GM12878 (cell line): ENCODE data around the gene AKR1A1. TPM values are rescaled to one million over a fixed set of nuclear protein-coding genes. Genes with fewer than 3 reads are reported as not detected.
"Not testable (repeated sequence)": the region's sequence is repeated elsewhere in the genome, so short reads cannot be mapped to it uniquely, and the experiment has no call there.

Experiments used
- ATAC-seq: fragments of 200-7000 bp; cut with Tn5 transposase; 3 replicates; pipeline ENCODE4 v1.9.1; 2020; ENCODE audit warnings: mild to moderate bottlenecking, moderate library complexity
- BruUV-seq: library from RNA; stranded (reverse); fragments of 400-500 nt; replicated peaks from 2 replicates; lab custom pipeline; 2021; lab: Mats Ljungman, UMichigan
- CTCF ChIA-PET: fragments of 300-600 bp; sonication (Branson Sonifier 250); formaldehyde crosslinking; extraction: SDS; loops from one replicate; lab custom pipeline; 2021; ENCODE audit warnings: inconsistent platforms; lab: Yijun Ruan, JAX
- POLR2A ChIA-PET: fragments of 350-600 bp; formaldehyde crosslinking; extraction: SDS; loops from one replicate; lab custom pipeline; 2021; ENCODE audit warnings: inconsistent platforms; lab: Charles Lee
- RAD21 ChIA-PET: fragments of 300-600 bp; sonication (Branson Sonifier 250); formaldehyde crosslinking; loops from one replicate; lab custom pipeline; 2023; ENCODE audit warnings: antibody characterized with exemption; ENCODE audit not compliant: unreplicated experiment; lab: Charles Lee
- SMC1A ChIA-PET: fragments of 300-600 bp; sonication (Branson Sonifier 250); formaldehyde crosslinking; loops from one replicate; lab custom pipeline; 2023; ENCODE audit not compliant: unreplicated experiment, uncharacterized antibody; lab: Charles Lee
- DNase-seq: peaks from one replicate; pipeline ENCODE4 v3.0.0-alpha.2; 2011; ENCODE audit warnings: low read depth, low spot score
- FAIRE-seq: peaks from 3 replicates; lab custom pipeline; 2011; peaks lifted over from hg19 to GRCh38; lab: Jason Lieb, UNC
- H2AFZ ChIP-seq: 2 replicates; pipeline ENCODE4 v1.6.0; 2011; ENCODE audit warnings: low read depth, low read length, control low read depth; ENCODE audit not compliant: control insufficient read depth
- H3K27ac ChIP-seq: 2 replicates; pipeline ENCODE4 v1.5.1; 2011; ENCODE audit warnings: control low read depth; ENCODE audit not compliant: control insufficient read depth, insufficient read depth
- H3K27me3 ChIP-seq, 2 experiments: replicated peaks in 1 of 2; 2 replicates each; pipeline versions ENCODE4 v1.6.0 to v1.6.1; 2011; ENCODE audit warnings: low read length in 1 of 2; ENCODE audit not compliant: control insufficient read depth in 2 of 2, insufficient read depth in 2 of 2
- H3K36me3 ChIP-seq, 2 experiments: 2 replicates each; pipeline ENCODE4 v1.5.1; 2011; ENCODE audit warnings: low read length in 1 of 2; ENCODE audit not compliant: control insufficient read depth in 2 of 2, insufficient read depth in 2 of 2
- H3K4me1 ChIP-seq: 2 replicates; pipeline ENCODE4 v1.6.1; 2011; ENCODE audit warnings: mild to moderate bottlenecking, low read length, moderate library complexity, mixed read lengths; ENCODE audit not compliant: control insufficient read depth, insufficient read depth
- H3K4me2 ChIP-seq: 2 replicates; pipeline ENCODE4 v1.6.0; 2011; ENCODE audit warnings: control low read depth; ENCODE audit not compliant: control insufficient read depth, insufficient read depth
- H3K4me3 ChIP-seq: fragments of 200-600 bp; sonication (generic); 2 replicates; pipeline ENCODE4 v1.5.1; 2016
- H3K79me2 ChIP-seq: 2 replicates; pipeline ENCODE4 v1.6.0; 2011; ENCODE audit warnings: low read length; ENCODE audit not compliant: control insufficient read depth, insufficient read depth
- H3K9ac ChIP-seq: 2 replicates; pipeline ENCODE4 v1.8.0; 2011; ENCODE audit warnings: low read length, control low read depth, mixed read lengths; ENCODE audit not compliant: control insufficient read depth, insufficient read depth
- H3K9me3 ChIP-seq: replicated peaks from 3 replicates; pipeline ENCODE4 v1.5.1; 2011; ENCODE audit warnings: mild to moderate bottlenecking, low read length; ENCODE audit not compliant: control insufficient read depth, insufficient read depth
- H4K20me1 ChIP-seq: 2 replicates; pipeline ENCODE4 v1.6.0; 2011; ENCODE audit not compliant: control insufficient read depth, insufficient read depth
- ATF3 ChIP-seq: IDR thresholded peaks from 2 replicates; pipeline ENCODE4 v1.6.1; 2011; ENCODE audit warnings: low read depth, mild to moderate bottlenecking, low read length, moderate library complexity, borderline replicate concordance; ENCODE audit errors: extremely low read depth
- BCL11A ChIP-seq: IDR thresholded peaks from 2 replicates; pipeline ENCODE4 v1.6.1; 2011; ENCODE audit warnings: low read depth, low read length
- CHD4 ChIP-seq: fragments of 200-600 bp; sonication (generic); IDR thresholded peaks from 2 replicates; pipeline ENCODE4 v1.6.1; 2016; ENCODE audit warnings: mild to moderate bottlenecking
- HCFC1 ChIP-seq: fragments of 150-350 bp; IDR thresholded peaks from 2 replicates; pipeline ENCODE4 v1.6.1; 2014; ENCODE audit warnings: low read length
- IRF3 ChIP-seq: fragments of 450-650 bp; IDR thresholded peaks from 2 replicates; pipeline ENCODE4 v1.6.1; 2014; ENCODE audit warnings: mild to moderate bottlenecking
- MYC ChIP-seq: IDR thresholded peaks from 2 replicates; pipeline ENCODE4 v1.6.1; 2011; ENCODE audit warnings: mild to moderate bottlenecking, low read length, moderate library complexity, inconsistent platforms; ENCODE audit not compliant: insufficient read depth, insufficient replicate concordance, insufficient read length, severe bottlenecking
- POLR2A ChIP-seq: IDR thresholded peaks from 2 replicates; pipeline ENCODE4 v1.6.1; 2011; ENCODE audit warnings: low read depth, mild to moderate bottlenecking, low read length
- SIX5 ChIP-seq: IDR thresholded peaks from 2 replicates; pipeline ENCODE4 v1.6.1; 2011; ENCODE audit warnings: mild to moderate bottlenecking, low read depth, low read length, moderate library complexity; ENCODE audit not compliant: severe bottlenecking
- ZBTB33 ChIP-seq: fragments of 450-650 bp; IDR thresholded peaks from 2 replicates; pipeline ENCODE4 v1.6.1; 2017; ENCODE audit warnings: mild to moderate bottlenecking
- WGBS: methylation state at CpG from one replicate; pipeline ENCODE4 v1.1.6; 2016; ENCODE audit warnings: low lambda C conversion rate; ENCODE audit not compliant: insufficient replicate concordance, insufficient coverage; ENCODE audit errors: missing lambda C conversion rate; 5-methylcytosine and 5-hydroxymethylcytosine counted together
- in situ Hi-C: fragments of 300-500 bp; cut with MboI; formaldehyde crosslinking; loops from 9 replicates; pipeline ENCODE4 v1.14.3; 2018; ENCODE audit warnings: mixed read lengths
- intact Hi-C: fragments of 100-400 bp; cut with micrococcal nuclease; formaldehyde crosslinking; loops from one replicate; pipeline ENCODE4 v1.14.2; 2022; ENCODE audit not compliant: unreplicated experiment
- polyA plus RNA-seq, 11 experiments: library from polyadenylated mRNA; depleted of rRNA in 4 of 11; unstranded in 6 of 11; stranded (reverse) in 5 of 11; fragments of >200 nt; fragmentation: Nextera tagmentation in 4 of 11; fragmentation: Illumina TruSeq in 1 of 11; extraction: Ambion mirVana in 4 of 11; extraction: Trizol in 1 of 11; gene quantifications; 1 replicate in 1 of 11; 2 replicates in 10 of 11; pipeline versions ENCODE4 v1.2.1 to v1.2.3, GENCODE V29; 2011 to 2016; ENCODE audit warnings: inconsistent platforms in 2 of 11, missing spikeins in 2 of 11, low read depth in 1 of 11
- total RNA-seq, 4 experiments: library from RNA; depleted of rRNA in 3 of 4; stranded (reverse); fragments of >200 nt in 3 of 4; fragmentation: Illumina TruSeq in 1 of 4; extraction: Trizol in 1 of 4; gene quantifications; 2 replicates each; pipeline versions ENCODE4 v1.2.1 to v1.2.3, GENCODE V29; 2013 to 2021

AKR1A1 gene
- total and polyA plus RNA-seq, 10 of the 15 experiments (the other 5 are each of a cell fraction or from before 2014, with no cell fraction given), result 187 to 335 (median 241) TPM

GRCh38 chr1:45523975-45524374 lies 26.7 kb upstream of the AKR1A1 start:
- H3K4me1 ChIP-seq, in situ Hi-C loops, ATAC-seq, H3K4me2 ChIP-seq, DNase-seq, H3K9ac ChIP-seq, FAIRE-seq, H3K9me3 ChIP-seq, BruUV-seq, H3K4me3 ChIP-seq, H3K27me3 ChIP-seq, H3K27ac ChIP-seq, H4K20me1 ChIP-seq, H3K36me3 ChIP-seq, H2AFZ ChIP-seq: not testable (repeated sequence)
- WGBS, result 83% methylated on average over 10 of the region's 10 CpGs
- SMC1A ChIA-PET, result interaction anchor here (0.7 to 2.7 kb wide), 4 partner anchors 11 to 89 kb away, joined by 3 to 16 read pairs (median 4); no protein-coding TSS in a partner anchor
- intact Hi-C loops, result loop anchor here (2.0 kb wide), 1 partner anchor 21 kb away; no protein-coding TSS in a partner anchor
- CTCF ChIA-PET, result interaction anchor here (1.2 to 3.5 kb wide), 6 partner anchors 10 to 45 kb away, joined by 3 to 17 read pairs (median 8); no protein-coding TSS in a partner anchor
- RAD21 ChIA-PET, result interaction anchor here (0.9 kb wide), 1 partner anchor 21 kb away, joined by 3 read pairs; no protein-coding TSS in a partner anchor
- peaks cover 27% of the 10 kb centered on the region for H3K79me2 ChIP-seq
- POLR2A ChIA-PET, result interaction anchor here (1.0 to 9.5 kb wide), 6 partner anchors 11 to 802 kb away, joined by 3 to 118 read pairs (median 6); partner anchors contain the start of gene AKR1A1
- TF ChIP-seq ZBTB33, result peak; percentile 60; the same call in 1 of the 2 replicates

GRCh38 chr1:45526135-45526644 lies 24.4 kb upstream of the AKR1A1 start:
- no peak for ATAC-seq
- no peak overlapping the region for H3K4me2 ChIP-seq
- TF ChIP-seq HCFC1 (no peak), SIX5 (no peak), POLR2A (no peak), CHD4 (no peak), BCL11A (no peak), ATF3 (no peak), IRF3 (no peak), MYC (no peak)
- TF ChIP-seq, all 136 proteins: peak for 0
- Histone ChIP-seq H4K20me1 (no peaks in the 10 kb centered on the region), H3K4me3 (no peak overlapping the region), H3K4me1 (peaks cover 3% of the 10 kb centered on the region; the same call in 1 of the 2 replicates), H3K79me2 (peaks cover 8% of the 10 kb centered on the region), H3K9me3 (no peaks in the 10 kb centered on the region), H3K27ac (no peak overlapping the region), H3K9ac (no peak overlapping the region), H2AFZ (no peak overlapping the region), H3K27me3 (no peaks in the 10 kb centered on the region), H3K36me3 (no peaks in the 10 kb centered on the region)
- SMC1A ChIA-PET, result interaction anchor here (0.8 kb wide), 1 partner anchor 11 kb away, joined by 3 read pairs; no protein-coding TSS in a partner anchor
- intact Hi-C loops, result no loop called here
- POLR2A ChIA-PET, result interaction anchor here (0.6 to 2.2 kb wide), 3 partner anchors 10 to 78 kb away, joined by 4 to 9 read pairs (median 5); no protein-coding TSS in a partner anchor
- no TSS peak for BruUV-seq
- DNase-seq, result no peak
- FAIRE-seq, result no peak
- RAD21 ChIA-PET, result interaction anchor here (0.6 to 1.2 kb wide), 2 partner anchors 10 to 809 kb away, joined by 3 read pairs; no protein-coding TSS in a partner anchor
- 40% methylated on average over 1 of the region's 1 CpG for WGBS
- in situ Hi-C loops, result no loop called here
- CTCF ChIA-PET, result interaction anchor here (0.8 to 1.4 kb wide), 2 partner anchors 10 to 15 kb away, joined by 3 to 6 read pairs; no protein-coding TSS in a partner anchor
